ENCODE results near the gene KIF16B. TPM values are rescaled to one million over a fixed set of nuclear protein-coding genes. Genes with fewer than 3 reads are reported as not detected.

KIF16B gene
- total RNA-seq, 2 donors from 2014 or later, result 6.9 to 9.8 TPM

DNA sequence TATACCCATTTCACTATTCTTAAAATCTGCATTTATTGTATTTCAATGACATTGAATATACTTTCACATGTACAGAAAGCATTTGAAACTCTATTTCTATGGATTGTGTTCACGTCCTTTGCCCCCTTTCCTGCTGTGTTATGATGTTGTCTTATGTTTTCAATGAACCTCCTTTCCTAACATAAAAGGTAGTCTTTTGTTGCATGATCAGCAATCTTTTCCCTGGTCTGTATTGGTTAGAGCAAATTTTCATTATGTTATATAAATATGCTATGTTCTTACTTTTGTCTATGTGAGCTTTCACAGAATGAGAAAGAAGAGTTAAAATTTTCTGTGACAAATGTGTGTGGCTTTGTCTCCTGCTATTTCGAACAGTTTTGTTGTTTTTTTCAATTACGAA is 73.1 kb downstream of the KIF16B start:
- H3K36me3 Mint-ChIP-seq (ENCODE audit: low read depth), result peaks cover 38% of the 10 kb centered on the region
- ATAC-seq (replicated peaks), result no peak
- no peaks in the 10 kb centered on the region for H3K9me3 Mint-ChIP-seq
- H3K27me3 Mint-ChIP-seq, result no peaks in the 10 kb centered on the region
- no peaks in the 10 kb centered on the region for H3K4me1 Mint-ChIP-seq
- H3K27ac Mint-ChIP-seq, result no peak overlapping the region
- H3K4me3 Mint-ChIP-seq, result no peak overlapping the region

DNA sequence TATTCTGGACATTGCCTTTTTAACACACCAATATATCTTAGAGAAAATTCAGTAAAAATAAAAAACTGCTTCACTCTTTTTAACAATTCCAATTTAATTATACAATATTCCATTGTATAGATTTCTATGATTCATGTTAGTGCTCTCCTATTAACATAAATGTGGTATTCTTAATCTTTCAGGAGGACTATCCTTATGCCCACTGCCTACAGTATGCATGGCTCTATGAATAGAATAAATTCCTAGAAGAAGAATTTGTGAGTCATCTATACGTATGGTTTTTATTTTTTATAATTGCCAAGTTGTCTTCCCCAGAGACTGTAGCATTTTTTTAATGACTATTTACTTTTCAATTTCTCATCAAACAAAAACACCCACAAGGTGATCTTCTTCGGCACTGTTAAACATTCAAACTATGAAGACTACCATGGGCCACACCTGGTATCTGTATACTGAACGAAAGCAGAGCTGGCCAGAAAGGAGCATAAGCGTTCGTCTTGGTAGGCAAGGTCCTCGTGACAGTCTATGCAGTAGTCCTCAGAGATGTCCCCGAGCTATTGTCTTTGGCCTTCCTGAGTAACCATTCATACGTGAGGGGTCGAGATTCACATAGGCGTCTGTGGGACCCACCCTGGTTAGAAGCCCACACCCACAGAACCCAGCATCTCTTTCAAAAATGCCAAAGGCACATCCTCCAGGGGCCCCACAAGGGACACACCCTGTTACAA is 74.6 kb downstream of the KIF16B start:
- peaks cover 31% of the 10 kb centered on the region for H3K36me3 Mint-ChIP-seq (ENCODE audit: low read depth)
- no peaks in the 10 kb centered on the region for H3K4me1 Mint-ChIP-seq

DNA sequence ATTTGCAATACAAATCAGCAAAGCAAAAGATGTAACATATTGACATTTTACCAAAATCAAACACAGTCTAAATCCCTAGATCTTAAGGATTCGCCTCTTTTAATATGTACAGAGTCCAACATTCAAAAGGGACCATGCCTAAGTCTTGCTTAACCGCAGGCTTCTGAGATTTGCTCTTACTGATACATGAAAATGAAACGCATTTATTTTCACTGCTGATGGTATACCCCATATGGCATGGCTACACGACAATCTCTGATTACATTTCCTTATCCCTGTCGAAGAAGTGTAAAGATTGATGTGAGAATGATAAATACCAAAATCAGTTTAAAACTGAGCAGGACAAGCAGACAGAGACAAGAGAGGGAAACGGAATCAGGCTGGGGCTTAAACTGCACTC is 75.4 kb downstream of the KIF16B start:
- Mint-ChIP-seq H3K4me3 (no peak overlapping the region), H3K4me1 (no peaks in the 10 kb centered on the region), H3K36me3 (ENCODE audit: low read depth) (peaks cover 33% of the 10 kb centered on the region), H3K9me3 (no peaks in the 10 kb centered on the region), H3K27me3 (no peaks in the 10 kb centered on the region), H3K27ac (no peak overlapping the region)
- no peak for ATAC-seq (replicated peaks)

More for the DNA sequence above, 74.6 kb downstream of the KIF16B start:
- Mint-ChIP-seq H3K27ac (no peak overlapping the region), H3K27me3 (no peaks in the 10 kb centered on the region), H3K9me3 (no peaks in the 10 kb centered on the region), H3K4me3 (no peak overlapping the region)
- no peak for ATAC-seq (replicated peaks)

DNA sequence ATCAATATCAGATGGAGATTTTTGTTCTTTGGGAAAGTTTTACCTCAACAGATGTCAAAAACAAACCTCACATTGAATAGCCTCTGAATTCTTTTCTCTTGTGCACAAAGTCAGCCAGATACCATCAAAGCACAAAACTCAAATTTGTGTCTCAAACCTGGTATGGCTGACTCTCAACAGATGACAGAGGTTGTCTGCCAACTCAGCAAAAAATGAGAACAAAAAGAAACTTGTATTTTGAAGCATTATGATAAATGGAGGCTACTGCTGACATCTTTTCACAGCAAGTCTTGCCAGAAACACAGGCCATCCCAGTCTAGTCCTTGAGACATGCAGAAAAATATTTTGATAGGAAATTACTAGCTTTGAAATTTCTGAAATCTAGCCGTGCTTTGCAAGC is 79.8 kb downstream of the KIF16B start:
- Mint-ChIP-seq H3K36me3 (ENCODE audit: low read depth) (peaks cover 45% of the 10 kb centered on the region), H3K27ac (no peak overlapping the region), H3K4me1 (no peaks in the 10 kb centered on the region), H3K27me3 (no peaks in the 10 kb centered on the region), H3K4me3 (no peak overlapping the region), H3K9me3 (no peaks in the 10 kb centered on the region)
- no peak for ATAC-seq (replicated peaks)

DNA sequence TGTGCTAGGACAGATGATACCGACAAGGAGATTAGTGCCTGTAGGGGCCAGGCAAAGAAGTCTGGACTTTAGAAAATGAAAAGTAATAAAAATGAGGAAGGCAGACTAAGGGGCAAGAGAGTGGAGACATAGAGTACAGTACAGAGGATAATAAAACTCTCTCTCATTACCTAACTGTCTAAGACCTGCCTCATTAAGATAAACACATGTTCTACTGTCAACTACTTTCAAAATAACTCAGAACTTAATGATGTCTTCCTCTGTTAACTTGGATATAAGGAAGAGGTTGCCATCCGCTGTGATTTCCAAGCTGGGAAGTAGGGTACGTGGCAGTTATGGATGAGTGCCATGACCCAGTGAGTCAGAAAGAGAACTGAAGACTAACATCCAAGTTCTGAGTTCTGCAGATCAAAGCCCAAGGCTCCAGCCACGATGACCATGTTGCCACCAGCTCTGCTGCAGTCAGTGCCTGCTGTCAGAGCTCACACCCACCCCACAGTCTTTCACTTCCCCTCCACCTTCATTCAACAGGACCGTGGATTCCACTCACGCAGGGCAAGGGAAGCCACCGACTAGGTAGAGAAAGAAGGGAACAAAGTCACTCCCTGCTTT is 81.8 kb downstream of the KIF16B start:
- no peaks in the 10 kb centered on the region for H3K27me3 Mint-ChIP-seq
- H3K9me3 Mint-ChIP-seq, result no peaks in the 10 kb centered on the region
- peaks cover 37% of the 10 kb centered on the region for H3K36me3 Mint-ChIP-seq (ENCODE audit: low read depth)
- no peaks in the 10 kb centered on the region for H3K4me1 Mint-ChIP-seq
- H3K27ac Mint-ChIP-seq, result no peak overlapping the region
- no peak overlapping the region for H3K4me3 Mint-ChIP-seq
- ATAC-seq (replicated peaks), result no peak

DNA sequence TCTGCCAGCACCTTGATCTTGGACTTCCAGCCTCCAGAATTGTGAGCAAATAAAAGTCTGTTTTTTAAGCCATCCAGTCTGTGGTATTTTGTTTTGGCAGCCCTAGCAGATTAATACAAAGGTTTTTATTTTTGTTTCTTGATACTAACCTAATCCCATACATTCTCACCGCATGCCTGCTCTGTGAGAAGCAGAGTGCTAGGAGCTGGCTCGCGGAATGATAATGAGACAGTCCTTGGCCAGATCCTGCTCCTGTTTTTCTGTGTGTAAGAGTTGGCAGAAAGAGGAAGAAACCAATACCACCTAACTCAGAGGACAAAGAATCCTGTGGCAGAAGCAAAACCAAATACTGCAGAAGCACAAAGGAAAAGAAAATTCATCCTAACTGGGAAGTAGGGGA is 82.6 kb downstream of the KIF16B start:
- no peaks in the 10 kb centered on the region for H3K27me3 Mint-ChIP-seq
- H3K27ac Mint-ChIP-seq, result no peak overlapping the region
- no peak overlapping the region for H3K4me3 Mint-ChIP-seq
- no peaks in the 10 kb centered on the region for H3K9me3 Mint-ChIP-seq
- H3K36me3 Mint-ChIP-seq (ENCODE audit: low read depth), result peaks cover 37% of the 10 kb centered on the region
- no peak for ATAC-seq (replicated peaks)
- no peaks in the 10 kb centered on the region for H3K4me1 Mint-ChIP-seq

DNA sequence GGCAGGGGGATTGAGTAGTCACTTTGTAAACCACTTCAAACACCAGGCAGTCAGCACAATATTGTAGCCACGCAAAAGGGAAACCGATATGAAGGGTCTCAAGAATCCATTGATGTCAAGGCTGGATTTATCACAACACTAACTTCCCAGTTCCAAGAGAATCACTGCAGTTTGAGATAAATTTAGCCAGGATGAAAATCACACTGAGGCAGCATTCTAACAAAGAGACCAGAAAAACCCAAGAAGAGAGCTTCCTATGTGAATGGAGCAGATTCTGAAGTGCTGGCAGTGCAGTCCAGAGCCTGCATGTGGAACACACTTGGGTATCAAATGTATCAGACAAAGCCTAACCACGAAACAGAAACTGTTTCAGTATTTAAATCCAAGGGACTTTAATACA is 84.6 kb downstream of the KIF16B start:
- Mint-ChIP-seq H3K4me3 (no peak overlapping the region), H3K4me1 (no peaks in the 10 kb centered on the region), H3K9me3 (no peaks in the 10 kb centered on the region), H3K36me3 (ENCODE audit: low read depth) (peaks cover 28% of the 10 kb centered on the region), H3K27ac (no peak overlapping the region), H3K27me3 (no peaks in the 10 kb centered on the region)
- no peak for ATAC-seq (replicated peaks)

DNA sequence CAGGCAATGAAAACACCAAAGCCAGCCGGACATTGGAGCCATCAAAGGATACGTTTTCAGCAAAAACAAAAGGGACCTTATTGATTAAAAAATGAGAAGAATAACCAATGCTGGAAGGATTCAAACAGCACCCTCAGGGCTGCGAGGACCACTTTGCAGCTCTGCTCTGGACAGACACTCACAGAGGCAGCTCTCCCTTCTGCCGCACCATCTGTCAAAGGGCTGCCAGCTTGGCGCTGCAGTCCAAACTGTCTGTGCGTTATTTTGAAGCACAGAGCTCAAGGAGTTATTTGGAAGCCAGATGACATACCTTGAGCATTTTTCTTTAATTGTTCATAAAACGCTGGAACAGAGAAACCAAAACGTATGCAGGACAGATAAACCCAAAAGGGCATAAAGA is 85.2 kb downstream of the KIF16B start:
- H3K27ac Mint-ChIP-seq, result no peak overlapping the region
- peaks cover 23% of the 10 kb centered on the region for H3K36me3 Mint-ChIP-seq (ENCODE audit: low read depth)
- no peaks in the 10 kb centered on the region for H3K4me1 Mint-ChIP-seq
- no peak overlapping the region for H3K4me3 Mint-ChIP-seq
- H3K27me3 Mint-ChIP-seq, result no peaks in the 10 kb centered on the region
- ATAC-seq (replicated peaks), result no peak
- H3K9me3 Mint-ChIP-seq, result no peaks in the 10 kb centered on the region

DNA sequence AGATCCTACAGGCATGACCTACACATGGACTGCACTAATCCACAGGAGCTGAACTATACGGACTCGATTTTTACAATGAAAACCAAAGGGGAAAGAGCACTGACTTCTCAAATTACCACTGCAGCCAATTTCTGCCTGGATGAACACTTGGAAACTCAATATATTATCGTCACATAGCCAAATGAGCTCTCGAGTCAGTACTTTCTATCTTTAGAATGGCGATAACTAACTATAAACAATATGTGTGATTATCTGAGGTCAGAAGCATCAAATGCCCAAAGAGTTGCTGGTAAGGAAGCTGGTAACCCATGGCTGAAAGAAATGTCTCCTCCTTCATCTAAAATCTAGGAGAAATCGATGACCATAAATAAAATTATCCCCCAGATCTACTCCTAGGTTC is 86.7 kb downstream of the KIF16B start:
- Mint-ChIP-seq H3K27me3 (no peaks in the 10 kb centered on the region), H3K36me3 (ENCODE audit: low read depth) (peaks cover 11% of the 10 kb centered on the region), H3K9me3 (no peaks in the 10 kb centered on the region), H3K4me1 (no peaks in the 10 kb centered on the region), H3K4me3 (no peak overlapping the region), H3K27ac (no peak overlapping the region)
- no peak for ATAC-seq (replicated peaks)

DNA sequence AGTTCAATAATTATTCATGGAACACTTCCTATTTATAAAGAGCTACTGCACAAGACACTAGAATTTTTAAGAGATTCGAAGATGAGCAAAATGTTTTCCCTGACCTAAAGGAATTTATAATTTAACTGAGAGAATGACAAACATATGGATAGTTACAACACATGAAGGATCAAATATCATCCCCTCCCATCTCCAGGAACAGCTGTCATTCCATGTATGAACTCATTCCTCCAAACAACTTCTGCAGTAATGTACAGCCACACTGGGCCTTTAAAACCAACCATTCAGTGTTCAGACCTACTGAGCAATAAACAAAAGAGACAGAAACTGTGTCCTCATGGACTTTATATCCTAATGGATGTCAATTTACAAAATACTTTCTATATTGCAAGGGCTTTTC is 87.8 kb downstream of the KIF16B start:
- Mint-ChIP-seq H3K4me1 (no peaks in the 10 kb centered on the region), H3K27ac (no peak overlapping the region), H3K27me3 (no peaks in the 10 kb centered on the region), H3K9me3 (no peaks in the 10 kb centered on the region), H3K36me3 (ENCODE audit: low read depth) (no peaks in the 10 kb centered on the region), H3K4me3 (no peak overlapping the region)
- no peak for ATAC-seq (replicated peaks)

DNA sequence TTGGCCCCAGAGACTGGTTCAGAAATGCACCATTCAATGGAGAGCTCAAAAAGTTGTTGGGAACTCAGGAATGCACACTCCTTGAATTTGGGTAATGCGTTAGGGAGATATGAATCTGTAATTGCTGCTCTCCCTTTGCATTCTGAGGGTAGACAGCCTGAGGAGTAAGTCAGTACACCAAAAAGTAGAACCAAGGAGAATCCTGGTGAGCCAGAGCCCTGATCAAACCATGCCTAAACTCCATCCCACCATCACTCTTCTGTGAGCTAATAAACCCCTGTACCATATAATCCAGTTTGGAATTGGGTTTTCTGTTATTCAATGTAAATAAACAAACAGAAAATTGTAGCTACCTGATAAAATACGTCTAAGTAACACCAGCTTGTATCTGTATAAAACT is 90.2 kb downstream of the KIF16B start:
- no peak overlapping the region for H3K27ac Mint-ChIP-seq

DNA sequence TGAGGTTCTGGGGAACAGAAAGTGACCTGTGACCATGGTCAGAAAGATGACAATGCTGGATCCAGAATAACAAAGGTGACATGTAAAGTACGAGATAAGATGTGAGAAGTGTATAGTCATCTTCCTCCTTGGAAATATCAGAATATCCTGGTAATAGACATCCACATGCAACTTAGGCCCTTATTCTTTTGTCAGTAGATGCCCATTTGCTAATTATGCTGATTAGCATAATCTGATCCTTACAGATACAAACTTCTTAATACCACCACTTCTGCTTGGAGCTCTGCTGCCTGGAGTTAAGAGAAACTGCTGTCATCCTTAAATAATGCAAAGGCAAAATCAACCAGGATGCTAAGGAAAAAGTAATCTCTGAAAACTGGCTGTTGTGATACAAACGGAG is 91.3 kb downstream of the KIF16B start:
- Mint-ChIP-seq H3K36me3 (ENCODE audit: low read depth) (no peaks in the 10 kb centered on the region), H3K4me3 (no peak overlapping the region), H3K27me3 (no peaks in the 10 kb centered on the region), H3K27ac (no peak overlapping the region), H3K9me3 (no peaks in the 10 kb centered on the region), H3K4me1 (no peaks in the 10 kb centered on the region)
- ATAC-seq (replicated peaks), result no peak

More for the DNA sequence above, 90.2 kb downstream of the KIF16B start:
- ATAC-seq (replicated peaks), result no peak
- no peaks in the 10 kb centered on the region for H3K27me3 Mint-ChIP-seq
- no peaks in the 10 kb centered on the region for H3K4me1 Mint-ChIP-seq
- H3K9me3 Mint-ChIP-seq, result no peaks in the 10 kb centered on the region
- no peak overlapping the region for H3K4me3 Mint-ChIP-seq
- no peaks in the 10 kb centered on the region for H3K36me3 Mint-ChIP-seq (ENCODE audit: low read depth)

DNA sequence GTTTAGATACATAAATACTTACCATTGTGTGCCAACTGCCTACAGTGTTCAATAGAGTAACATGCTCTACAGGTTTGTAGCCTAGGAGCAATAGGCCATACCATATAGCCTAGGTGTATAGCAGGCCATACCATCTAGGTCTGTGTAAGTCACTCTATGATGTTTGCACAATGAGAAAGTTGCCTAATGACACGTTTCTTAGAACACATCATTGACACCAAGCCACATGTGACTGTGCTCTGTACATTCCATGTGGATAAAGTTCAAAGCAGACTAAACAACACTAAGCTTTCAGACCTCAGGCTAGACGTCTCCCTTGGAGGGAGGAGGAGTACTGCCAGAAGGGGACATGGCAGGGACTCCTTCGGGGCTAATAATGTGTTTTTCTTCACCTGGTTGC is 93.6 kb downstream of the KIF16B start:
- no peaks in the 10 kb centered on the region for H3K27me3 Mint-ChIP-seq
- no peak overlapping the region for H3K27ac Mint-ChIP-seq
- no peaks in the 10 kb centered on the region for H3K9me3 Mint-ChIP-seq
- no peaks in the 10 kb centered on the region for H3K4me1 Mint-ChIP-seq
- no peaks in the 10 kb centered on the region for H3K36me3 Mint-ChIP-seq (ENCODE audit: low read depth)
- H3K4me3 Mint-ChIP-seq, result no peak overlapping the region
- ATAC-seq (replicated peaks), result no peak

DNA sequence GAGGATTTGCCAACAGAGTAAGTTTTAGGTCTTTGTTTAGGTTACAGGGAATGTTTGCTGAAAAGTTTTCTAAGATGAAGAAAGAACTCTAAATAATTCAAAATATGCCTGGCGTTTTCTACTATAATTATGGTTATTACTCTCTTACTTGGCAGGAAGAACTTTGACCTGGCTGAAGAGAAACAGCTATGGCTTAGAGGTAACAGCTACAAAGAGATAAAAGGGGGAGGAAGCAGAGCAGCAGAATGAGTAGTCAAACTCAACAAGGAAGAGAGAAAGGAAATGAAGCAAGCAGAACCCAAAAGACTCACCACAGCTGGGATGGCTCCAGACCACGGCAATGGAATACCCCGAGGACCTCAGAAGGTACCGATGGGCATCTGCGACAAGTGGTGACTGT is 95.6 kb downstream of the KIF16B start:
- ATAC-seq (replicated peaks), result no peak
- Mint-ChIP-seq H3K4me1 (peaks cover 2% of the 10 kb centered on the region), H3K4me3 (no peak overlapping the region), H3K27me3 (no peaks in the 10 kb centered on the region), H3K9me3 (no peaks in the 10 kb centered on the region), H3K27ac (peak overlapping the region; percentile 24), H3K36me3 (ENCODE audit: low read depth) (no peaks in the 10 kb centered on the region)

DNA sequence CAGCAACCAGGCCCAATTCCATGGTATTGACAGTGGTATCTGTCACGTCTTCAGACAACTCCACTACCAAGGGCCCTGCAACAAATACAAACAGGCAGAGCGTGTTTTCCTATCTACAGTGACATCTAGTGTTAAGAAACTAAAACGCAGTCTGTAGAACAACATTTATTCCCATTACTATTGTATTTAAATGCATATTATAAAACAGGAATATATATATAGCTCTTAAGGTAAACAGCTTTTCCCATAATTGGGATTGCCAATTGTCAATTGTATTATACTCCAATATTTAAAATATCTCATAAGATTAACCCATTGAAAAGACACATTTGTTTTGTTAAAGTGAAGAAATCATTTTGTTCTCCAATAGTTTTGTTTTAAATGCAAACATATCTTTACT is 97.2 kb downstream of the KIF16B start:
- H3K4me3 Mint-ChIP-seq, result no peak overlapping the region
- no peak overlapping the region for H3K27ac Mint-ChIP-seq
- H3K27me3 Mint-ChIP-seq, result no peaks in the 10 kb centered on the region
- ATAC-seq (replicated peaks), result no peak
- peaks cover 5% of the 10 kb centered on the region for H3K4me1 Mint-ChIP-seq
- H3K9me3 Mint-ChIP-seq, result no peaks in the 10 kb centered on the region
- peaks cover under 1% of the 10 kb centered on the region for H3K36me3 Mint-ChIP-seq (ENCODE audit: low read depth)

Data from activated T-helper 17 cell treated with anti-CD3 and anti-CD28 coated beads, Interleukin-2, amount 50 U/mL, for 72 hours (primary cell).